ENCODE results near the gene UQCR10.

Gene UQCR10

GRCh38 chr22:29801796-29802195, 34.6 kb downstream of the UQCR10 start:
- TF ChIP-seq REST (IDR thresholded peaks at IDR 0.05; ENCODE audit: insufficient replicate concordance, low read depth) = no peak
- TF ChIP-seq CTCF (IDR thresholded peaks at IDR 0.05; ENCODE audit: insufficient read depth, low read length) = no peak
- no peak for TF ChIP-seq POLR2AphosphoS5 (IDR thresholded peaks at IDR 0.05; ENCODE audit: low read depth)
- TF ChIP-seq SPI1 (IDR thresholded peaks at IDR 0.05; ENCODE audit: borderline replicate concordance, low read depth) = no peak
- TF ChIP-seq GABPA (IDR thresholded peaks at IDR 0.05; ENCODE audit: low read depth) = no peak
- Histone ChIP-seq H3K27me3 (ENCODE audit: insufficient read depth, poor library complexity, severe bottlenecking) (no peaks in the 10 kb centered on the region), H3K4me3 (replicated peaks; ENCODE audit: insufficient read depth, low read length) (no peak overlapping the region), H3K27ac (replicated peaks) (no peak overlapping the region)
- DNase-seq (ENCODE audit: low read depth in 1 of 2, low spot score in 1 of 2) = no peak

GRCh38 chr22:29803190-29803589, 36.0 kb downstream of the UQCR10 start:
- no peak for TF ChIP-seq REST (IDR thresholded peaks at IDR 0.05; ENCODE audit: insufficient replicate concordance, low read depth)
- TF ChIP-seq SPI1 (IDR thresholded peaks at IDR 0.05; ENCODE audit: borderline replicate concordance, low read depth) = no peak
- no peak for TF ChIP-seq GABPA (IDR thresholded peaks at IDR 0.05; ENCODE audit: low read depth)
- no peak for TF ChIP-seq CTCF (IDR thresholded peaks at IDR 0.05; ENCODE audit: insufficient read depth, low read length)
- no peak for TF ChIP-seq POLR2AphosphoS5 (IDR thresholded peaks at IDR 0.05; ENCODE audit: low read depth)
- Histone ChIP-seq H3K27ac (replicated peaks) (no peak overlapping the region), H3K27me3 (ENCODE audit: insufficient read depth, poor library complexity, severe bottlenecking) (no peaks in the 10 kb centered on the region), H3K4me3 (replicated peaks; ENCODE audit: insufficient read depth, low read length) (no peak overlapping the region)
- DNase-seq (ENCODE audit: low read depth in 1 of 2, low spot score in 1 of 2) = no peak

- no peak for DNase-seq (ENCODE audit: low read depth in 1 of 2, low spot score in 1 of 2)
- no peak for TF ChIP-seq POLR2AphosphoS5 (IDR thresholded peaks at IDR 0.05; ENCODE audit: low read depth)
- no peak for TF ChIP-seq GABPA (IDR thresholded peaks at IDR 0.05; ENCODE audit: low read depth)
- no peak for TF ChIP-seq REST (IDR thresholded peaks at IDR 0.05; ENCODE audit: insufficient replicate concordance, low read depth)
- TF ChIP-seq SPI1 (IDR thresholded peaks at IDR 0.05; ENCODE audit: borderline replicate concordance, low read depth) = no peak
- no peak for TF ChIP-seq CTCF (IDR thresholded peaks at IDR 0.05; ENCODE audit: insufficient read depth, low read length)
- no peaks in the 10 kb centered on the region for H3K27me3 ChIP-seq (ENCODE audit: insufficient read depth, poor library complexity, severe bottlenecking)
- no peak overlapping the region for H3K27ac ChIP-seq (replicated peaks)
- no peak overlapping the region for H3K4me3 ChIP-seq (replicated peaks; ENCODE audit: insufficient read depth, low read length)
Observed at GRCh38 chr22:29804985-29805384, 37.8 kb downstream of the UQCR10 start.
